IMR-90 (cell line): ENCODE results near the gene NDC80. TPM values are rescaled to one million over a fixed set of nuclear protein-coding genes. Genes with fewer than 3 reads are reported as not detected.
"Not testable (repeated sequence)": the region's sequence is repeated elsewhere in the genome, so short reads cannot be mapped to it uniquely, and the experiment has no call there.

ENCODE experiments used
- ATAC-seq: fragments of 200-7000 bp; cut with Tn5 transposase; 2 replicates; pipeline ENCODE4 v1.9.1; 2020; ENCODE audit warnings: low read depth, mild to moderate bottlenecking, moderate library complexity
- BruUV-seq: library from RNA; stranded (reverse); fragments of 400-500 nt; replicated peaks from 2 replicates; lab custom pipeline; 2021; lab: Mats Ljungman, UMichigan
- CTCF ChIA-PET: fragments of 300-600 bp; formaldehyde crosslinking; extraction: SDS; loops from one replicate; lab custom pipeline; 2021; ENCODE audit warnings: antibody characterized with exemption; lab: Yijun Ruan, JAX
- POLR2A ChIA-PET: fragments of 300-600 bp; sonication (Branson Sonifier 250); formaldehyde crosslinking; loops from one replicate; lab custom pipeline; 2022; ENCODE audit warnings: antibody characterized with exemption; ENCODE audit not compliant: unreplicated experiment; lab: Charles Lee
- DNase-seq: peaks from one replicate; pipeline ENCODE4 v3.0.0; 2013
- H2AFZ ChIP-seq: replicated peaks from 2 replicates; pipeline ENCODE3; 2013; ENCODE audit warnings: low read length, mild to moderate bottlenecking; ENCODE audit not compliant: poor library complexity
- H2AK5ac ChIP-seq: 2 replicates; pipeline ENCODE4 v1.6.1; 2013; ENCODE audit warnings: low read depth, low read length, inconsistent platforms
- H2AK9ac ChIP-seq: replicated peaks from 2 replicates; pipeline ENCODE3; 2013; ENCODE audit warnings: mild to moderate bottlenecking, low read depth, low read length, moderate library complexity; ENCODE audit not compliant: poor library complexity
- H2BK120ac ChIP-seq: 2 replicates; pipeline ENCODE4 v1.6.1; 2013; ENCODE audit warnings: low read depth, low read length, inconsistent platforms
- H2BK15ac ChIP-seq: 3 replicates; pipeline ENCODE4 v1.6.1; 2013; ENCODE audit warnings: low read depth, low read length, inconsistent platforms
- H2BK20ac ChIP-seq: 2 replicates; pipeline ENCODE4 v1.6.1; 2013; ENCODE audit warnings: low read depth, mild to moderate bottlenecking, inconsistent platforms, low read length, moderate library complexity
- H2BK5ac ChIP-seq: 2 replicates; pipeline ENCODE4 v1.6.1; 2013; ENCODE audit warnings: mild to moderate bottlenecking, low read depth, low read length, inconsistent platforms; ENCODE audit not compliant: poor library complexity, severe bottlenecking
- H3K14ac ChIP-seq: replicated peaks from 2 replicates; pipeline ENCODE4 v1.6.1; 2013; ENCODE audit warnings: low read depth, low read length, inconsistent platforms
- H3K18ac ChIP-seq: 2 replicates; pipeline ENCODE4 v1.6.1; 2013; ENCODE audit warnings: low read depth, low read length, control low read depth
- H3K23ac ChIP-seq: 2 replicates; pipeline ENCODE4 v1.6.1; 2013; ENCODE audit warnings: low read depth, low read length, inconsistent platforms
- H3K27ac ChIP-seq: 2 replicates; pipeline ENCODE4 v1.5.1; 2013; ENCODE audit warnings: mild to moderate bottlenecking, control low read depth, low read length; ENCODE audit not compliant: insufficient read depth
- H3K27me3 ChIP-seq: 2 replicates; pipeline ENCODE4 v1.6.1; 2013; ENCODE audit warnings: low read length; ENCODE audit not compliant: control insufficient read depth, insufficient read depth
- H3K36me3 ChIP-seq: 2 replicates; pipeline ENCODE4 v1.6.1; 2013; ENCODE audit warnings: low read length, mixed read lengths; ENCODE audit not compliant: control insufficient read depth, insufficient read depth
- H3K4ac ChIP-seq: 2 replicates; pipeline ENCODE4 v1.6.1; 2013; ENCODE audit warnings: low read depth, low read length, inconsistent platforms
- H3K4me1 ChIP-seq: 2 replicates; pipeline ENCODE4 v1.6.1; 2013; ENCODE audit warnings: low read length, mixed read lengths; ENCODE audit not compliant: control insufficient read depth, insufficient read depth
- H3K4me2 ChIP-seq: 2 replicates; pipeline ENCODE4 v1.6.1; 2013; ENCODE audit warnings: low read depth, mild to moderate bottlenecking, control low read depth, low read length, moderate library complexity
- H3K4me3 ChIP-seq: 2 replicates; pipeline ENCODE4 v1.5.1; 2013; ENCODE audit warnings: low read depth, mild to moderate bottlenecking, control low read depth, low read length, moderate library complexity; ENCODE audit not compliant: insufficient read depth
- H3K56ac ChIP-seq: 2 replicates; pipeline ENCODE4 v1.6.1; 2013; ENCODE audit warnings: low read length, inconsistent platforms; ENCODE audit not compliant: insufficient read depth; ENCODE audit errors: extremely low read depth
- H3K79me1 ChIP-seq, 2 experiments: 2 replicates each; pipeline ENCODE4 v1.6.1; 2013; ENCODE audit warnings: low read length in 2 of 2, inconsistent platforms in 1 of 2, low read depth in 1 of 2
- H3K9ac ChIP-seq: 2 replicates; pipeline ENCODE4 v1.6.1; 2013; ENCODE audit warnings: low read depth, low read length, control low read depth
- H3K9me1 ChIP-seq: 2 replicates; pipeline ENCODE4 v1.6.1; 2013; ENCODE audit warnings: low read length, inconsistent platforms; ENCODE audit not compliant: insufficient read depth
- H3K9me3 ChIP-seq: 2 replicates; pipeline ENCODE4 v1.6.1; 2013; ENCODE audit warnings: low read length; ENCODE audit not compliant: control insufficient read depth, insufficient read depth
- H4K20me1 ChIP-seq: 2 replicates; pipeline ENCODE4 v1.6.1; 2013; ENCODE audit warnings: low read length, inconsistent platforms; ENCODE audit not compliant: insufficient read depth
- H4K5ac ChIP-seq: 2 replicates; pipeline ENCODE4 v1.6.1; 2013; ENCODE audit warnings: mild to moderate bottlenecking, low read depth, low read length, control low read depth
- H4K8ac ChIP-seq, 2 experiments: 2 replicates each; pipeline ENCODE4 v1.6.1; 2013; ENCODE audit warnings: low read depth in 2 of 2, low read length in 2 of 2, control low read depth in 1 of 2, inconsistent platforms in 1 of 2
- H4K91ac ChIP-seq: 2 replicates; pipeline ENCODE4 v1.6.1; 2013; ENCODE audit warnings: low read depth, low read length, inconsistent platforms; ENCODE audit not compliant: insufficient read depth
- RAD21 ChIP-seq: IDR thresholded peaks from 2 replicates; pipeline ENCODE4 v1.6.1; 2012; ENCODE audit warnings: low read length, improper control_type of control experiment
- SMC3 ChIP-seq: fragments of 150-350 bp; IDR thresholded peaks from 2 replicates; pipeline ENCODE4 v1.6.1; 2016; ENCODE audit warnings: low read depth, mild to moderate bottlenecking, antibody characterized with exemption, low read length, moderate library complexity
- WGBS, 2 experiments: methylation state at CpG; one replicate each; pipeline versions ENCODE4 v1.1.5 to v1.1.7; 2013; ENCODE audit warnings: missing lambda C conversion rate in 2 of 2; ENCODE audit not compliant: insufficient read length in 1 of 2; ENCODE audit errors: extremely low coverage in 2 of 2; 5-methylcytosine and 5-hydroxymethylcytosine counted together
- dilution Hi-C: fragments of 300-500 bp; cut with HindIII; formaldehyde crosslinking; loops from one replicate; pipeline ENCODE4 v1.14.3; 2018; ENCODE audit warnings: low sequenced_read_pairs; ENCODE audit not compliant: unreplicated experiment
- in situ Hi-C: fragments of 300-500 bp; cut with MboI; formaldehyde crosslinking; loops from 3 replicates; pipeline ENCODE4 v1.14.3; 2019; ENCODE audit warnings: low sequenced_read_pairs, inconsistent platforms, mixed read lengths
- intact Hi-C: fragments of 100-400 bp; cut with micrococcal nuclease; formaldehyde crosslinking; loops from 2 replicates; pipeline ENCODE4 v1.10.0; 2022
- polyA plus RNA-seq, 3 experiments: library from polyadenylated mRNA; depleted of rRNA; stranded (reverse); fragments of >200 nt; gene quantifications; 2 replicates each; pipeline ENCODE4 v1.2.3, GENCODE V29; 2012; ENCODE audit warnings: low replicate concordance in 1 of 3
- total RNA-seq: library from RNA; depleted of rRNA; stranded (reverse); fragments of >200 nt; gene quantifications from 2 replicates; pipeline ENCODE4 v1.2.3, GENCODE V29; 2012
- TF ChIP-seq, protein P1 (sequence below): conservative IDR thresholded peaks from 2 replicates; pipeline ENCODE4 v1.5.1; 2012; ENCODE audit warnings: mild to moderate bottlenecking, low read depth, low read length, improper control_type of control experiment

Gene NDC80
- total and polyA plus RNA-seq, 2 of the 4 experiments (the other 2 are of a cell fraction): 11.8 to 15.5 TPM

DNA sequence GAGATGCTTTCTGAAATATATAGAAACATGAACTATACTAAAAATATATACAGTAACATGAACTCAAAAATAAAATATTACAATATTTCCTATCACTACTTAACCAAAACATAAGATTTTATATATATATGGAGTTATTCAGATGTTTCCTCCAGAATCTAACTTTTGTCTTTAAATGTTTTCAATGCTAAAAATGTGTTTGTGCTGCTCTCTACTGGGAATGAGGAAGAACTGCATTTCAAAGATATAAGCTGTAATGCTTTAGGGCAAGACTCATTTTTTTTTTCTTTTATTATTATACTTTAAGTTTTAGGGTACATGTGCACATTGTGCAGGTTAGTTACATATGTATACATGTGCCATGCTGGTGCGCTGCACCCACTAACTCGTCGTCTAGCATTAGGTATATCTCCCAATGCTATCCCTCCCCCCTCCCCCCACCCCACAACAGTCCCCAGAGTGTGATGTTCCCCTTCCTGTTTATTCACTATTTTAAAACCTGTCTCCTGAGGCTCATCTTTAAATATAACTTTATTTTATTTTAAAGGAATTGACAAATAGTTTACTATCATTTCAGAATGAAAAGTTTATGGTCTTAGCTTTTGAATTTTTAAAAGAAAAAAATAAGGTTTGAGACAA is 29.3 kb upstream of the NDC80 start:
- H4K91ac ChIP-seq, H2BK5ac ChIP-seq, H3K9ac ChIP-seq, H4K20me1 ChIP-seq, H3K79me1 ChIP-seq, H3K4me2 ChIP-seq, H3K27me3 ChIP-seq, H4K5ac ChIP-seq, H3K4me3 ChIP-seq, H3K23ac ChIP-seq, H3K14ac ChIP-seq, H2AK5ac ChIP-seq, H3K36me3 ChIP-seq, H3K9me1 ChIP-seq, H3K4me1 ChIP-seq, BruUV-seq, H2BK120ac ChIP-seq, H2BK20ac ChIP-seq, H2AK9ac ChIP-seq, H2AFZ ChIP-seq, H3K27ac ChIP-seq, H4K8ac ChIP-seq, POLR2A ChIA-PET, H3K56ac ChIP-seq, H2BK15ac ChIP-seq, H3K18ac ChIP-seq, dilution Hi-C loops, H3K4ac ChIP-seq, H3K9me3 ChIP-seq: not testable (repeated sequence)
- ATAC-seq: peak; percentile 87
- TF ChIP-seq RAD21 (peak; percentile 80), SMC3 (peak; percentile 80)
- TF ChIP-seq, protein P1, sequence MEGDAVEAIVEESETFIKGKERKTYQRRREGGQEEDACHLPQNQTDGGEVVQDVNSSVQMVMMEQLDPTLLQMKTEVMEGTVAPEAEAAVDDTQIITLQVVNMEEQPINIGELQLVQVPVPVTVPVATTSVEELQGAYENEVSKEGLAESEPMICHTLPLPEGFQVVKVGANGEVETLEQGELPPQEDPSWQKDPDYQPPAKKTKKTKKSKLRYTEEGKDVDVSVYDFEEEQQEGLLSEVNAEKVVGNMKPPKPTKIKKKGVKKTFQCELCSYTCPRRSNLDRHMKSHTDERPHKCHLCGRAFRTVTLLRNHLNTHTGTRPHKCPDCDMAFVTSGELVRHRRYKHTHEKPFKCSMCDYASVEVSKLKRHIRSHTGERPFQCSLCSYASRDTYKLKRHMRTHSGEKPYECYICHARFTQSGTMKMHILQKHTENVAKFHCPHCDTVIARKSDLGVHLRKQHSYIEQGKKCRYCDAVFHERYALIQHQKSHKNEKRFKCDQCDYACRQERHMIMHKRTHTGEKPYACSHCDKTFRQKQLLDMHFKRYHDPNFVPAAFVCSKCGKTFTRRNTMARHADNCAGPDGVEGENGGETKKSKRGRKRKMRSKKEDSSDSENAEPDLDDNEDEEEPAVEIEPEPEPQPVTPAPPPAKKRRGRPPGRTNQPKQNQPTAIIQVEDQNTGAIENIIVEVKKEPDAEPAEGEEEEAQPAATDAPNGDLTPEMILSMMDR: peak; percentile 73
- WGBS, 2 experiments: no CpG with 5 or more reads among the region's 3 CpGs
- intact Hi-C loops: loop anchor here (1.0 to 10.0 kb wide), 3 partner anchors 205 to 1577 kb away; no protein-coding TSS in a partner anchor
- in situ Hi-C loops: loop anchor here (25.0 kb wide), 1 partner anchor 955 kb away; no protein-coding TSS in a partner anchor
- CTCF ChIA-PET: interaction anchor here (0.6 to 2.1 kb wide), 6 partner anchors 101 to 437 kb away, joined by 3 to 17 read pairs (median 4); no protein-coding TSS in a partner anchor
- peak; percentile 54 for DNase-seq
